ENCODE data around the gene MDH2.
"Not testable (repeated sequence)": the region's sequence is repeated elsewhere in the genome, so short reads cannot be mapped to it uniquely, and the experiment has no call there.

The MDH2 gene

GRCh38 chr7:76086070-76086469 is 38.2 kb downstream of the MDH2 start:
- Histone ChIP-seq H3K79me2 (ENCODE audit: control insufficient read depth, low read length) (no peaks in the 10 kb centered on the region), H3K36me3 (ENCODE audit: control insufficient read depth, low read length) (no peaks in the 10 kb centered on the region), H4K20me1 (ENCODE audit: control insufficient read depth, insufficient read depth, low read depth, low read length) (no peaks in the 10 kb centered on the region), H3K27me3 (ENCODE audit: control insufficient read depth, low read length) (peaks cover 7% of the 10 kb centered on the region; the same call in 1 of the 2 replicates), H3K9me3 (ENCODE audit: control insufficient read depth, insufficient read depth, low read length) (no peaks in the 10 kb centered on the region), H3F3A (ENCODE audit: control insufficient read depth, insufficient read depth) (no peaks in the 10 kb centered on the region), H3K4me2 (ENCODE audit: low read length) (no peak overlapping the region), H3K4me1 (ENCODE audit: control insufficient read depth, low read length) (no peaks in the 10 kb centered on the region), H3K9me2 (replicated peaks; ENCODE audit: control insufficient read depth, low read length) (no peaks in the 10 kb centered on the region), H3K27ac (ENCODE audit: low read depth, low read length) (no peak overlapping the region), H3K4me3 (ENCODE audit: low read length) (no peak overlapping the region)
- TF ChIP-seq CTCF (IDR thresholded peaks at IDR 0.05; ENCODE audit: low read depth, low read length, poor library complexity, severe bottlenecking) (no peak), EZH2phosphoT487 (IDR thresholded peaks at IDR 0.05; ENCODE audit: borderline replicate concordance, low read length) (no peak)

GRCh38 chr7:76087362-76087791 is 39.5 kb downstream of the MDH2 start:
- H3K4me3 ChIP-seq (ENCODE audit: low read length); H3K4me1 ChIP-seq (ENCODE audit: control insufficient read depth, low read length); H3K36me3 ChIP-seq (ENCODE audit: control insufficient read depth, low read length); H3K4me2 ChIP-seq (ENCODE audit: low read length); H3F3A ChIP-seq (ENCODE audit: control insufficient read depth, insufficient read depth); H3K27ac ChIP-seq (ENCODE audit: low read depth, low read length); H4K20me1 ChIP-seq (ENCODE audit: control insufficient read depth, insufficient read depth, low read depth, low read length); H3K9me2 ChIP-seq (replicated peaks; ENCODE audit: control insufficient read depth, low read length); H3K9me3 ChIP-seq (ENCODE audit: control insufficient read depth, insufficient read depth, low read length); H3K27me3 ChIP-seq (ENCODE audit: control insufficient read depth, low read length); H3K79me2 ChIP-seq (ENCODE audit: control insufficient read depth, low read length): not testable (repeated sequence)

GRCh38 chr7:76089865-76090475 is 42.1 kb downstream of the MDH2 start:
- Histone ChIP-seq H4K20me1 (ENCODE audit: control insufficient read depth, insufficient read depth, low read depth, low read length) (no peaks in the 10 kb centered on the region), H3K4me2 (ENCODE audit: low read length) (no peak overlapping the region), H3K9me3 (ENCODE audit: control insufficient read depth, insufficient read depth, low read length) (no peaks in the 10 kb centered on the region), H3K36me3 (ENCODE audit: control insufficient read depth, low read length) (no peaks in the 10 kb centered on the region), H3K27ac (ENCODE audit: low read depth, low read length) (no peak overlapping the region), H3K9me2 (replicated peaks; ENCODE audit: control insufficient read depth, low read length) (no peaks in the 10 kb centered on the region), H3K4me3 (ENCODE audit: low read length) (no peak overlapping the region), H3K4me1 (ENCODE audit: control insufficient read depth, low read length) (no peaks in the 10 kb centered on the region), H3K27me3 (ENCODE audit: control insufficient read depth, low read length) (peaks cover 9% of the 10 kb centered on the region), H3F3A (ENCODE audit: control insufficient read depth, insufficient read depth) (no peaks in the 10 kb centered on the region), H3K79me2 (ENCODE audit: control insufficient read depth, low read length) (no peaks in the 10 kb centered on the region)
- TF ChIP-seq EZH2phosphoT487 (IDR thresholded peaks at IDR 0.05; ENCODE audit: borderline replicate concordance, low read length) (no peak), CTCF (IDR thresholded peaks at IDR 0.05; ENCODE audit: low read depth, low read length, poor library complexity, severe bottlenecking) (no peak)

GRCh38 chr7:76091506-76091905 is 43.6 kb downstream of the MDH2 start:
- Histone ChIP-seq H3K9me3 (ENCODE audit: control insufficient read depth, insufficient read depth, low read length) (no peaks in the 10 kb centered on the region), H3K4me3 (ENCODE audit: low read length) (no peak overlapping the region), H3F3A (ENCODE audit: control insufficient read depth, insufficient read depth) (no peaks in the 10 kb centered on the region), H4K20me1 (ENCODE audit: control insufficient read depth, insufficient read depth, low read depth, low read length) (no peaks in the 10 kb centered on the region), H3K9me2 (replicated peaks; ENCODE audit: control insufficient read depth, low read length) (no peaks in the 10 kb centered on the region), H3K27ac (ENCODE audit: low read depth, low read length) (no peak overlapping the region), H3K4me1 (ENCODE audit: control insufficient read depth, low read length) (no peaks in the 10 kb centered on the region), H3K36me3 (ENCODE audit: control insufficient read depth, low read length) (no peaks in the 10 kb centered on the region), H3K4me2 (ENCODE audit: low read length) (no peak overlapping the region), H3K79me2 (ENCODE audit: control insufficient read depth, low read length) (no peaks in the 10 kb centered on the region), H3K27me3 (ENCODE audit: control insufficient read depth, low read length) (peaks cover 18% of the 10 kb centered on the region)
- no peak for TF ChIP-seq CTCF (IDR thresholded peaks at IDR 0.05; ENCODE audit: low read depth, low read length, poor library complexity, severe bottlenecking)

GRCh38 chr7:76093531-76093930 is 45.6 kb downstream of the MDH2 start:
- H3K4me2 ChIP-seq (ENCODE audit: low read length); H3K4me1 ChIP-seq (ENCODE audit: control insufficient read depth, low read length); H3K9me3 ChIP-seq (ENCODE audit: control insufficient read depth, insufficient read depth, low read length); H3K79me2 ChIP-seq (ENCODE audit: control insufficient read depth, low read length); H3K9me2 ChIP-seq (replicated peaks; ENCODE audit: control insufficient read depth, low read length); H3K36me3 ChIP-seq (ENCODE audit: control insufficient read depth, low read length); H3K27ac ChIP-seq (ENCODE audit: low read depth, low read length); H3K4me3 ChIP-seq (ENCODE audit: low read length); H4K20me1 ChIP-seq (ENCODE audit: control insufficient read depth, insufficient read depth, low read depth, low read length); H3F3A ChIP-seq (ENCODE audit: control insufficient read depth, insufficient read depth): not testable (repeated sequence)
- H3K27me3 ChIP-seq (ENCODE audit: control insufficient read depth, low read length) = peaks cover 29% of the 10 kb centered on the region

- not testable (repeated sequence) for H3K79me2 ChIP-seq (ENCODE audit: control insufficient read depth, low read length); H3K27ac ChIP-seq (ENCODE audit: low read depth, low read length); H4K20me1 ChIP-seq (ENCODE audit: control insufficient read depth, insufficient read depth, low read depth, low read length); H3K4me2 ChIP-seq (ENCODE audit: low read length); H3K4me3 ChIP-seq (ENCODE audit: low read length); H3F3A ChIP-seq (ENCODE audit: control insufficient read depth, insufficient read depth); H3K4me1 ChIP-seq (ENCODE audit: control insufficient read depth, low read length); H3K36me3 ChIP-seq (ENCODE audit: control insufficient read depth, low read length); H3K9me3 ChIP-seq (ENCODE audit: control insufficient read depth, insufficient read depth, low read length); H3K9me2 ChIP-seq (replicated peaks; ENCODE audit: control insufficient read depth, low read length)
- peaks cover 33% of the 10 kb centered on the region for H3K27me3 ChIP-seq (ENCODE audit: control insufficient read depth, low read length)
Measured at GRCh38 chr7:76094326-76094725, 46.4 kb downstream of the MDH2 start.

All from DOHH2 (cell line).